ENCODE results near the gene SLC30A3.
"Not testable (repeated sequence)": the region's sequence is repeated elsewhere in the genome, so short reads cannot be mapped to it uniquely, and the experiment has no call there.

Gene SLC30A3

GRCh38 chr2:27290549-27290948, 27.7 kb upstream of the SLC30A3 start:
- DNase-seq, result no peak
- in situ Hi-C loops (cut with MboI; ENCODE audit: low pct_unique_long_range_greater_than_20kb, low sequenced_read_pairs), result no loop called here

GRCh38 chr2:27288610-27289009, 25.8 kb upstream of the SLC30A3 start:
- DNase-seq, result no peak
- in situ Hi-C loops (cut with MboI; ENCODE audit: low pct_unique_long_range_greater_than_20kb, low sequenced_read_pairs), result no loop called here

GRCh38 chr2:27285481-27285880, 22.6 kb upstream of the SLC30A3 start:
- no peak for DNase-seq
- in situ Hi-C loops (cut with MboI; ENCODE audit: low pct_unique_long_range_greater_than_20kb, low sequenced_read_pairs), result no loop called here

- no peak for DNase-seq
- in situ Hi-C loops (cut with MboI; ENCODE audit: low pct_unique_long_range_greater_than_20kb, low sequenced_read_pairs), result no loop called here
These were observed 22.1 kb upstream of the SLC30A3 start for GRCh38 chr2:27284996-27285395.

GRCh38 chr2:27282892-27283291, 20.0 kb upstream of the SLC30A3 start:
- DNase-seq, result no peak
- in situ Hi-C loops (cut with MboI; ENCODE audit: low pct_unique_long_range_greater_than_20kb, low sequenced_read_pairs), result no loop called here

GRCh38 chr2:27281855-27282559, 19.2 kb upstream of the SLC30A3 start, which contains the start of gene TRIM54:
Gene TRIM54 (plus strand): TSS chr2:27282429. CDS start chr2:27282732, 303 bp downstream.
- in situ Hi-C loops (cut with MboI; ENCODE audit: low pct_unique_long_range_greater_than_20kb, low sequenced_read_pairs), result no loop called here
- DNase-seq, result no peak

- DNase-seq, result no peak
- in situ Hi-C loops (cut with MboI; ENCODE audit: low pct_unique_long_range_greater_than_20kb, low sequenced_read_pairs), result no loop called here
These were observed 18.6 kb upstream of the SLC30A3 start for GRCh38 chr2:27281442-27281841.

- in situ Hi-C loops (cut with MboI; ENCODE audit: low pct_unique_long_range_greater_than_20kb, low sequenced_read_pairs), result no loop called here
- DNase-seq, result no peak
These were observed 18.0 kb upstream of the SLC30A3 start for GRCh38 chr2:27280826-27281225.

- no peak for DNase-seq
- in situ Hi-C loops (cut with MboI; ENCODE audit: low pct_unique_long_range_greater_than_20kb, low sequenced_read_pairs), result no loop called here
These were observed 15.2 kb upstream of the SLC30A3 start for GRCh38 chr2:27278010-27278409.

- in situ Hi-C loops (cut with MboI; ENCODE audit: low pct_unique_long_range_greater_than_20kb, low sequenced_read_pairs), result no loop called here
- no peak for DNase-seq
These were observed 12.6 kb upstream of the SLC30A3 start, which contains the start of gene DNAJC5G for GRCh38 chr2:27275211-27276150. Gene DNAJC5G (plus strand): TSS chr2:27275433. CDS start chr2:27276729, 1,296 bp downstream.

GRCh38 chr2:27272537-27273522, 10.0 kb upstream of the SLC30A3 start:
- in situ Hi-C loops (cut with MboI; ENCODE audit: low pct_unique_long_range_greater_than_20kb, low sequenced_read_pairs), result not testable (repeated sequence)
- peak; percentile 50 for DNase-seq

- DNase-seq, result no peak
- in situ Hi-C loops (cut with MboI; ENCODE audit: low pct_unique_long_range_greater_than_20kb, low sequenced_read_pairs), result no loop called here
These were observed 8.9 kb upstream of the SLC30A3 start for GRCh38 chr2:27271631-27272340.

- DNase-seq, result peak; percentile 63
These were observed 7.8 kb upstream of the SLC30A3 start for GRCh38 chr2:27270670-27271069.

GRCh38 chr2:27270131-27270530, 7.3 kb upstream of the SLC30A3 start:
- in situ Hi-C loops (cut with MboI; ENCODE audit: low pct_unique_long_range_greater_than_20kb, low sequenced_read_pairs), result no loop called here
- DNase-seq, result no peak

More at GRCh38 chr2:27270670-27271069, 7.8 kb upstream of the SLC30A3 start:
- in situ Hi-C loops (cut with MboI; ENCODE audit: low pct_unique_long_range_greater_than_20kb, low sequenced_read_pairs), result no loop called here

GRCh38 chr2:27268296-27268695, 5.4 kb upstream of the SLC30A3 start:
- in situ Hi-C loops (cut with MboI; ENCODE audit: low pct_unique_long_range_greater_than_20kb, low sequenced_read_pairs); DNase-seq: not testable (repeated sequence)

GRCh38 chr2:27265536-27265870, 2.7 kb upstream of the SLC30A3 start:
- in situ Hi-C loops (cut with MboI; ENCODE audit: low pct_unique_long_range_greater_than_20kb, low sequenced_read_pairs), result no loop called here
- no peak for DNase-seq

- peak; percentile 82 for DNase-seq
- in situ Hi-C loops (cut with MboI; ENCODE audit: low pct_unique_long_range_greater_than_20kb, low sequenced_read_pairs), result no loop called here
These were observed 2.1 kb upstream of the SLC30A3 start for GRCh38 chr2:27264753-27265535.

- in situ Hi-C loops (cut with MboI; ENCODE audit: low pct_unique_long_range_greater_than_20kb, low sequenced_read_pairs), result no loop called here
- no peak for DNase-seq
These were observed 1.5 kb upstream of the SLC30A3 start for GRCh38 chr2:27264253-27264752.
